Measurements from ENCODE around the gene SPEG. TPM values are rescaled to one million over a fixed set of nuclear protein-coding genes. Genes with fewer than 3 reads are reported as not detected.

SPEG gene
- total RNA-seq, 2 donors from 2014 or later, result 23.1 to 29.8 TPM

GRCh38 chr2:219531639-219532377, 97.2 kb downstream of the SPEG start:
- Mint-ChIP-seq H3K4me1 (peaks cover 8% of the 10 kb centered on the region), H3K27ac (no peak overlapping the region), H3K4me3 (no peak overlapping the region), H3K36me3 (ENCODE audit: low read depth) (no peaks in the 10 kb centered on the region), H3K27me3 (ENCODE audit: insufficient read depth) (peaks cover 63% of the 10 kb centered on the region), H3K9me3 (no peaks in the 10 kb centered on the region)
- Histone ChIP-seq H3K4me1 (ENCODE audit: control insufficient read depth, insufficient read depth, low read length) (peaks cover 13% of the 10 kb centered on the region), H3K27me3 (ENCODE audit: control insufficient read depth, insufficient read depth, low read length, poor library complexity, severe bottlenecking) (peaks cover 41% of the 10 kb centered on the region), H3K4me3 (ENCODE audit: low read length) (no peak overlapping the region), H3K36me3 (ENCODE audit: control insufficient read depth, insufficient read depth, low read length) (no peaks in the 10 kb centered on the region), H3K27ac (ENCODE audit: low read depth, low read length) (no peak overlapping the region), H3K9ac (ENCODE audit: extremely low read depth, low read length, poor library complexity, severe bottlenecking) (no peak overlapping the region), H3K9me3 (ENCODE audit: control insufficient read depth, low read length) (no peaks in the 10 kb centered on the region)
- TF ChIP-seq CTCF (conservative IDR thresholded peaks at IDR 0.05), result no peak
- DNase-seq, result no peak
- WGBS, 2 experiments (ENCODE audit: insufficient coverage in 1 of 2, insufficient read length in 1 of 2), result 88 to 93% methylated on average over 16 to 20 of the region's 20 CpGs

- H3K4me3 Mint-ChIP-seq, result no peak overlapping the region
- WGBS, 2 experiments (ENCODE audit: insufficient coverage in 1 of 2, insufficient read length in 1 of 2), result 89 to 94% methylated on average over 3 to 8 of the region's 8 CpGs
- Histone ChIP-seq H3K9me3 (ENCODE audit: control insufficient read depth, low read length) (no peaks in the 10 kb centered on the region), H3K27me3 (ENCODE audit: control insufficient read depth, insufficient read depth, low read length, poor library complexity, severe bottlenecking) (peaks cover 41% of the 10 kb centered on the region), H3K27ac (ENCODE audit: low read depth, low read length) (no peak overlapping the region), H3K9ac (ENCODE audit: extremely low read depth, low read length, poor library complexity, severe bottlenecking) (no peak overlapping the region), H3K4me1 (ENCODE audit: control insufficient read depth, insufficient read depth, low read length) (peaks cover 8% of the 10 kb centered on the region), H3K4me3 (ENCODE audit: low read length) (no peak overlapping the region), H3K36me3 (ENCODE audit: control insufficient read depth, insufficient read depth, low read length) (no peaks in the 10 kb centered on the region)
- H3K9me3 Mint-ChIP-seq, result no peaks in the 10 kb centered on the region
- no peaks in the 10 kb centered on the region for H3K36me3 Mint-ChIP-seq (ENCODE audit: low read depth)
- no peak for DNase-seq
- H3K4me1 Mint-ChIP-seq, result peaks cover 3% of the 10 kb centered on the region
- no peak for TF ChIP-seq CTCF (conservative IDR thresholded peaks at IDR 0.05)
- H3K27me3 Mint-ChIP-seq (ENCODE audit: insufficient read depth), result peaks cover 58% of the 10 kb centered on the region
- no peak overlapping the region for H3K27ac Mint-ChIP-seq
Observed at GRCh38 chr2:219532378-219532649, 97.7 kb downstream of the SPEG start.

GRCh38 chr2:219533930-219534661, 99.5 kb downstream of the SPEG start:
- Histone ChIP-seq H3K36me3 (ENCODE audit: control insufficient read depth, insufficient read depth, low read length) (no peaks in the 10 kb centered on the region), H3K4me1 (ENCODE audit: control insufficient read depth, insufficient read depth, low read length) (peaks cover 14% of the 10 kb centered on the region), H3K9me3 (ENCODE audit: control insufficient read depth, low read length) (no peaks in the 10 kb centered on the region), H3K4me3 (ENCODE audit: low read length) (no peak overlapping the region), H3K27me3 (ENCODE audit: control insufficient read depth, insufficient read depth, low read length, poor library complexity, severe bottlenecking) (peaks cover 28% of the 10 kb centered on the region), H3K9ac (ENCODE audit: extremely low read depth, low read length, poor library complexity, severe bottlenecking) (no peak overlapping the region), H3K27ac (ENCODE audit: low read depth, low read length) (no peak overlapping the region)
- 84 to 100% methylated on average over 1 to 6 of the region's 6 CpGs for WGBS, 2 experiments (ENCODE audit: insufficient coverage in 1 of 2, insufficient read length in 1 of 2)
- no peak for TF ChIP-seq CTCF (conservative IDR thresholded peaks at IDR 0.05)
- peaks cover 12% of the 10 kb centered on the region for H3K4me1 Mint-ChIP-seq
- no peak overlapping the region for H3K4me3 Mint-ChIP-seq
- no peak for DNase-seq
- no peak overlapping the region for H3K27ac Mint-ChIP-seq
- H3K36me3 Mint-ChIP-seq (ENCODE audit: low read depth), result no peaks in the 10 kb centered on the region
- H3K9me3 Mint-ChIP-seq, result no peaks in the 10 kb centered on the region
- peaks cover 40% of the 10 kb centered on the region for H3K27me3 Mint-ChIP-seq (ENCODE audit: insufficient read depth)
